PC-9 (cell line): ENCODE measurements around the gene MYOM3. TPM values are rescaled to one million over a fixed set of nuclear protein-coding genes. Genes with fewer than 3 reads are reported as not detected.

Source experiments
- BruUV-seq: library from RNA; stranded (reverse); fragments of 400-500 nt; replicated peaks from 2 replicates; lab custom pipeline; 2021; lab: Mats Ljungman, UMichigan
- CTCF ChIA-PET: fragments of 300-600 bp; sonication (Branson Sonifier 250); formaldehyde crosslinking; loops from one replicate; lab custom pipeline; 2022; ENCODE audit warnings: antibody characterized with exemption; lab: Charles Lee
- POLR2A ChIA-PET: fragments of 300-600 bp; sonication (Branson Sonifier 250); formaldehyde crosslinking; loops from one replicate; lab custom pipeline; 2022; ENCODE audit warnings: antibody characterized with exemption; ENCODE audit not compliant: unreplicated experiment; lab: Charles Lee
- DNase-seq, 2 experiments: peaks; one replicate each; pipeline versions ENCODE4 v3.0.0 to v3.0.0-alpha.2; 2015 to 2022; ENCODE audit warnings: mixed read lengths in 1 of 2
- H2AFZ ChIP-seq: fragments of 200-600 bp; sonication (generic); 2 replicates; pipeline ENCODE4 v1.8.1; 2017; ENCODE audit warnings: antibody characterized with exemption
- H3F3A ChIP-seq: fragments of 200-600 bp; sonication (generic); 2 replicates; pipeline ENCODE4 v1.8.1; 2017; ENCODE audit warnings: antibody characterized with exemption, mild to moderate bottlenecking, low read depth; ENCODE audit not compliant: insufficient read depth
- H3K27ac ChIP-seq: fragments of 200-600 bp; sonication (generic); 2 replicates; pipeline ENCODE4 v1.6.1; 2016; ENCODE audit warnings: mixed run types
- H3K27me3 ChIP-seq: fragments of 200-600 bp; sonication (generic); 2 replicates; pipeline ENCODE4 v1.6.1; 2016; ENCODE audit warnings: low read depth, mixed run types; ENCODE audit not compliant: insufficient read depth
- H3K36me3 ChIP-seq: fragments of 200-600 bp; sonication (generic); 2 replicates; pipeline ENCODE4 v1.6.1; 2016; ENCODE audit warnings: low read depth, mixed run types
- H3K4me1 ChIP-seq: fragments of 200-600 bp; sonication (generic); replicated peaks from 2 replicates; pipeline ENCODE4 v1.6.1; 2016; ENCODE audit warnings: mixed run types; ENCODE audit not compliant: insufficient read depth
- H3K4me2 ChIP-seq: fragments of 200-600 bp; sonication (generic); 2 replicates; pipeline ENCODE4 v1.6.1; 2017; ENCODE audit warnings: mixed run types
- H3K4me3 ChIP-seq: fragments of 200-600 bp; sonication (generic); 2 replicates; pipeline ENCODE4 v1.6.1; 2016; ENCODE audit warnings: mixed run types
- H3K79me2 ChIP-seq: fragments of 200-600 bp; sonication (generic); 2 replicates; pipeline ENCODE4 v1.6.1; 2017; ENCODE audit warnings: low read depth, mixed run types
- H3K9me2 ChIP-seq: fragments of 200-600 bp; sonication (generic); 2 replicates; pipeline ENCODE4 v1.8.1; 2017; ENCODE audit warnings: mild to moderate bottlenecking; ENCODE audit not compliant: insufficient read depth
- H3K9me3 ChIP-seq: fragments of 200-600 bp; sonication (generic); 2 replicates; pipeline ENCODE4 v1.8.1; 2016; ENCODE audit warnings: low read depth; ENCODE audit not compliant: insufficient read depth
- H4K20me1 ChIP-seq: fragments of 200-600 bp; sonication (generic); 2 replicates; pipeline ENCODE4 v1.8.1; 2017; ENCODE audit not compliant: insufficient read depth
- EZH2 ChIP-seq: fragments of 200-600 bp; sonication (generic); IDR thresholded peaks from 2 replicates; pipeline ENCODE4 v1.8.0; 2017; ENCODE audit warnings: antibody characterized with exemption, low read depth
- intact Hi-C: fragments of 100-400 bp; cut with micrococcal nuclease; formaldehyde crosslinking; loops from one replicate; pipeline ENCODE4 v1.10.0; 2022; ENCODE audit not compliant: unreplicated experiment
- total RNA-seq: library from RNA; stranded (reverse); gene quantifications from 2 replicates; pipeline ENCODE4 v1.2.3, GENCODE V29; 2021
- TF ChIP-seq, protein P1 (sequence below): fragments of 200-600 bp; sonication (generic); conservative IDR thresholded peaks from 2 replicates; pipeline ENCODE4 v1.6.1; 2017; ENCODE audit warnings: mixed run types, antibody characterized with exemption, mild to moderate bottlenecking, moderate library complexity

MYOM3 gene
- total RNA-seq, 1 experiment from 2014 or later = 11.9 TPM

DNA sequence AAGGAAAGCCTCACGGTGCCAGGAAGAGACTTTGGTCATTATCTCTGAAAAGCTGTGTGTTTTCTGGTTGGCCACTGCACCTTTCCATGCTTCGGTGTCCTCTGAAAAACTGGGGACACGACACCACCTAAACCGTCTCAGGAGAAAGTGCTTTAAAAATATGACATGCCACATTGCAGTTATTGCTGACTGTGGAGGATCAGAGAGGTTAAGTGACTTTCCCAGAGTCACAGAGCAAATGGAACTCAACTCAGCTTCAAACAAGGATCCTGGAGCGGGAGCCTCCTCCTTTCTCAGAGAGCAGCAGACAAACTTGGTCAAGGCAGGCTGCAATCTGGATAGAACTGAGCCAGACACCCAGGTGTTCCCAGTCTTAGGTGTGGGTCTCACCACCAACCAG lies 13.8 kb downstream of the MYOM3 start:
- H4K20me1 ChIP-seq = no peaks in the 10 kb centered on the region
- DNase-seq = no peak
- H3K27me3 ChIP-seq = no peaks in the 10 kb centered on the region
- BruUV-seq = no TSS peak
- POLR2A ChIA-PET = no interaction called here
- H2AFZ ChIP-seq = no peak overlapping the region
- H3K27ac ChIP-seq = no peak overlapping the region
- H3K36me3 ChIP-seq = no peaks in the 10 kb centered on the region
- H3K4me2 ChIP-seq = no peak overlapping the region
- no peaks in the 10 kb centered on the region for H3K4me1 ChIP-seq
- no peaks in the 10 kb centered on the region for H3F3A ChIP-seq
- no peaks in the 10 kb centered on the region for H3K9me2 ChIP-seq
- CTCF ChIA-PET = no interaction called here
- H3K9me3 ChIP-seq = no peaks in the 10 kb centered on the region
- intact Hi-C loops = no loop called here
- TF ChIP-seq EZH2 = no peak
- TF ChIP-seq, protein P1, sequence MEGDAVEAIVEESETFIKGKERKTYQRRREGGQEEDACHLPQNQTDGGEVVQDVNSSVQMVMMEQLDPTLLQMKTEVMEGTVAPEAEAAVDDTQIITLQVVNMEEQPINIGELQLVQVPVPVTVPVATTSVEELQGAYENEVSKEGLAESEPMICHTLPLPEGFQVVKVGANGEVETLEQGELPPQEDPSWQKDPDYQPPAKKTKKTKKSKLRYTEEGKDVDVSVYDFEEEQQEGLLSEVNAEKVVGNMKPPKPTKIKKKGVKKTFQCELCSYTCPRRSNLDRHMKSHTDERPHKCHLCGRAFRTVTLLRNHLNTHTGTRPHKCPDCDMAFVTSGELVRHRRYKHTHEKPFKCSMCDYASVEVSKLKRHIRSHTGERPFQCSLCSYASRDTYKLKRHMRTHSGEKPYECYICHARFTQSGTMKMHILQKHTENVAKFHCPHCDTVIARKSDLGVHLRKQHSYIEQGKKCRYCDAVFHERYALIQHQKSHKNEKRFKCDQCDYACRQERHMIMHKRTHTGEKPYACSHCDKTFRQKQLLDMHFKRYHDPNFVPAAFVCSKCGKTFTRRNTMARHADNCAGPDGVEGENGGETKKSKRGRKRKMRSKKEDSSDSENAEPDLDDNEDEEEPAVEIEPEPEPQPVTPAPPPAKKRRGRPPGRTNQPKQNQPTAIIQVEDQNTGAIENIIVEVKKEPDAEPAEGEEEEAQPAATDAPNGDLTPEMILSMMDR = no peak
- H3K4me3 ChIP-seq = no peak overlapping the region
- H3K79me2 ChIP-seq = no peaks in the 10 kb centered on the region

DNA sequence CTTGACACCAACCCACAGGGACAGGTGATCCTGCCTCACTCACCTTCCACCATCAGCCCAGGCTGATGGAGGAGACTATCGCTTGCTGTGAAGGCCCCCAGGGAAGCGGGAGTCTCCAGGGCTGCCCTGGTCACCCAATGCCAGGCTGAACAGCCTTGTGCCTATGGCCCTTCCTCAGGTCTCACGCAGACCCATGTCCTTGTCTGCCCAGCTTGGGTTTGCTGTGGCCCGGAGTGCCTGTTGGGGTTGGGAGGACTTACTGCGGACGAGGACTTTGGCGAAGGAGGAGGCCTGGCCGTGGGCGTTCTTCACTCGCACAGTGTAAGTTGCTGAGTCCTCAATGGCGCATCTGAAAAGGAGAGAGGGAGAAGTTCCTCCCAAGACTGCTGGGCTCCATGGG lies 14.3 kb downstream of the MYOM3 start:
- H3F3A ChIP-seq = no peaks in the 10 kb centered on the region
- intact Hi-C loops = no loop called here
- ChIA-PET CTCF (no interaction called here), POLR2A (interaction anchor here (0.6 kb wide), 1 partner anchor 408 kb away, joined by 3 read pairs; no protein-coding TSS in a partner anchor)
- H2AFZ ChIP-seq = no peak overlapping the region
- no peak overlapping the region for H3K27ac ChIP-seq
- TF ChIP-seq, protein P1 = no peak
- no peak for TF ChIP-seq EZH2
- H3K79me2 ChIP-seq = no peaks in the 10 kb centered on the region
- H3K36me3 ChIP-seq = no peaks in the 10 kb centered on the region
- no peak overlapping the region for H3K4me3 ChIP-seq
- no peak for DNase-seq
- BruUV-seq = no TSS peak
- no peaks in the 10 kb centered on the region for H3K9me3 ChIP-seq
- H3K4me1 ChIP-seq = no peaks in the 10 kb centered on the region
- no peaks in the 10 kb centered on the region for H4K20me1 ChIP-seq
- H3K9me2 ChIP-seq = no peaks in the 10 kb centered on the region
- no peak overlapping the region for H3K4me2 ChIP-seq
- no peaks in the 10 kb centered on the region for H3K27me3 ChIP-seq

DNA sequence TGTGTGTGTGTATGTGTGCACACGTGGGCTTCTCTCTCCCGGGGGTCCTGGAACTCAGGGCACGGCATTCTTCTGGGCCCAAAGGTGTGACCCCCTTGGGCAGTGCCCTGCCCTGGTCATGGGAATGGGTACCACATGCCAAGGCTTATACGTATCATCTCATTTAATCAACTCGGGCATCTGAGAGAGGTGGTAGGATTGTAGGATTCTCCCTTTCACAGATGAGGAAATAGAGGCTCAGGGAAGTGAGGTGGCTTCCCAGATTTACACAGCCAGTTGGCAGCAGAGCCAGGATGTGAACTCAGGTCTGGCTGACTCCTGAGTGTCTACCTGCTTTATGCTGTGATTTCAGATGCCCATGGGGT lies 15.2 kb downstream of the MYOM3 start:
- no peak for TF ChIP-seq EZH2
- TF ChIP-seq, protein P1 = no peak
- POLR2A ChIA-PET = no interaction called here

More for the DNA sequence above, 15.2 kb downstream of the MYOM3 start:
- no peak overlapping the region for H3K4me2 ChIP-seq
- no peaks in the 10 kb centered on the region for H3K27me3 ChIP-seq
- no peaks in the 10 kb centered on the region for H3F3A ChIP-seq
- H3K27ac ChIP-seq = no peak overlapping the region
- BruUV-seq = no TSS peak
- no peaks in the 10 kb centered on the region for H3K36me3 ChIP-seq
- CTCF ChIA-PET = no interaction called here
- no peaks in the 10 kb centered on the region for H3K4me1 ChIP-seq
- no peak overlapping the region for H2AFZ ChIP-seq
- no peaks in the 10 kb centered on the region for H3K9me3 ChIP-seq
- intact Hi-C loops = no loop called here
- DNase-seq = no peak
- no peaks in the 10 kb centered on the region for H4K20me1 ChIP-seq
- H3K4me3 ChIP-seq = no peak overlapping the region
- no peaks in the 10 kb centered on the region for H3K79me2 ChIP-seq
- H3K9me2 ChIP-seq = no peaks in the 10 kb centered on the region
